A673 (cell line): ENCODE data around the gene CTNNA3. TPM values are rescaled to one million over a fixed set of nuclear protein-coding genes. Genes with fewer than 3 reads are reported as not detected.

ENCODE experiments used
- BruUV-seq: library from RNA; stranded (reverse); fragments of 400-500 nt; replicated peaks from 2 replicates; lab custom pipeline; 2021; lab: Mats Ljungman, UMichigan
- CTCF ChIA-PET: fragments of 300-600 bp; sonication (Branson Sonifier 250); formaldehyde crosslinking; loops from one replicate; lab custom pipeline; 2022; ENCODE audit warnings: antibody characterized with exemption; lab: Charles Lee
- POLR2A ChIA-PET: fragments of 300-600 bp; sonication (Branson Sonifier 250); formaldehyde crosslinking; loops from one replicate; lab custom pipeline; 2022; ENCODE audit warnings: antibody characterized with exemption; ENCODE audit not compliant: low non-redundant PET; lab: Charles Lee
- DNase-seq: peaks from one replicate; pipeline ENCODE4 v3.0.0-alpha.2; 2015; ENCODE audit warnings: low spot score
- H3K27ac ChIP-seq: fragments of 200-600 bp; sonication (generic); 2 replicates; pipeline ENCODE4 v1.5.1; 2016; ENCODE audit warnings: mixed run types, low read depth, mild to moderate bottlenecking, mixed read lengths, antibody characterized with exemption, low read length; ENCODE audit not compliant: poor library complexity, severe bottlenecking
- H3K27me3 ChIP-seq: fragments of 200-600 bp; sonication (generic); replicated peaks from 2 replicates; pipeline ENCODE4 v1.6.1; 2017; ENCODE audit warnings: mixed run types, low read depth, mild to moderate bottlenecking, mixed read lengths, antibody characterized with exemption, low read length; ENCODE audit not compliant: insufficient read depth, poor library complexity
- H3K36me3 ChIP-seq: fragments of 200-600 bp; sonication (generic); 2 replicates; pipeline ENCODE4 v1.6.1; 2016; ENCODE audit warnings: mixed run types, mild to moderate bottlenecking, mixed read lengths, antibody characterized with exemption, low read length; ENCODE audit not compliant: insufficient read depth, poor library complexity, severe bottlenecking
- H3K4me1 ChIP-seq: fragments of 200-600 bp; sonication (generic); 2 replicates; pipeline ENCODE4 v1.6.1; 2017; ENCODE audit warnings: mixed run types, mild to moderate bottlenecking, mixed read lengths, antibody characterized with exemption, low read length; ENCODE audit not compliant: insufficient read depth, poor library complexity, severe bottlenecking
- H3K4me3 ChIP-seq: fragments of 200-600 bp; sonication (generic); 2 replicates; pipeline ENCODE4 v1.5.1; 2016; ENCODE audit warnings: low read depth, mixed run types, mild to moderate bottlenecking, mixed read lengths, low read length; ENCODE audit not compliant: poor library complexity, severe bottlenecking
- H3K9me3 ChIP-seq: fragments of 200-600 bp; sonication (generic); 2 replicates; pipeline ENCODE4 v1.6.1; 2016; ENCODE audit warnings: mixed run types, low read depth, mild to moderate bottlenecking, mixed read lengths, antibody characterized with exemption, low read length; ENCODE audit not compliant: poor library complexity, severe bottlenecking
- EZH2 ChIP-seq: fragments of 200-600 bp; sonication (generic); IDR thresholded peaks from 2 replicates; pipeline ENCODE4 v1.6.1; 2017; ENCODE audit warnings: borderline replicate concordance, low read depth, mild to moderate bottlenecking, mixed read lengths, antibody characterized with exemption, low read length; ENCODE audit not compliant: poor library complexity, severe bottlenecking
- intact Hi-C: fragments of 100-400 bp; cut with micrococcal nuclease; formaldehyde crosslinking; loops from one replicate; pipeline ENCODE4 v1.10.0; 2022; ENCODE audit not compliant: unreplicated experiment
- total RNA-seq: library from RNA; stranded (reverse); gene quantifications from 2 replicates; pipeline ENCODE4 v1.2.3, GENCODE V29; 2021
- TF ChIP-seq, protein P1 (sequence below): fragments of 300-800, 200-600 bp; sonication (generic); conservative IDR thresholded peaks from 2 replicates; pipeline ENCODE4 v1.5.1; 2017; ENCODE audit warnings: low read depth, mild to moderate bottlenecking, antibody characterized with exemption, low read length, moderate library complexity, mixed read lengths

CTNNA3 gene
- total RNA-seq, 1 experiment from 2014 or later = not detected

DNA sequence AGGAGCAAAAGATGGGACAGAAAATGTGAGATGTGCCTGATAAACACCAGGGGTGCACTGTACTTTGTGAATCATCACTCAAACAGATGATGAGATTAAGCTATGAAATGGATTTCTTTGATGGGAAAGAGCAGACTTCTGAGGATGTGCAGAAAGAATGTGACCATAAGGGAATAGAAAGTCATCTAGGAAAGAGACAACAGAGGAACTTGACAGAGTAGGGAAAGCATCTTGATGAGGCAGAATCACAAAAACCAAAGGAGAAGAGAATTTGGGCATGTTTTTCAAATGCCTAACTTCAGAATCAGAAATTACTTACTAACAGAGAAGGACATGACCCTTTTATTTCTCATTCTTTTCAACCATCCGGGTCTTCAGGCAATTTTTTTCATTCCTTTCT is 852.6 kb downstream of the CTNNA3 start:
- Histone ChIP-seq H3K27ac (no peak overlapping the region), H3K4me3 (no peak overlapping the region), H3K27me3 (peaks cover 29% of the 10 kb centered on the region), H3K9me3 (no peaks in the 10 kb centered on the region), H3K36me3 (no peaks in the 10 kb centered on the region), H3K4me1 (no peaks in the 10 kb centered on the region)
- no TSS peak for BruUV-seq
- ChIA-PET CTCF (no interaction called here), POLR2A (no interaction called here)
- intact Hi-C loops = no loop called here
- TF ChIP-seq EZH2 = no peak
- TF ChIP-seq, protein P1, sequence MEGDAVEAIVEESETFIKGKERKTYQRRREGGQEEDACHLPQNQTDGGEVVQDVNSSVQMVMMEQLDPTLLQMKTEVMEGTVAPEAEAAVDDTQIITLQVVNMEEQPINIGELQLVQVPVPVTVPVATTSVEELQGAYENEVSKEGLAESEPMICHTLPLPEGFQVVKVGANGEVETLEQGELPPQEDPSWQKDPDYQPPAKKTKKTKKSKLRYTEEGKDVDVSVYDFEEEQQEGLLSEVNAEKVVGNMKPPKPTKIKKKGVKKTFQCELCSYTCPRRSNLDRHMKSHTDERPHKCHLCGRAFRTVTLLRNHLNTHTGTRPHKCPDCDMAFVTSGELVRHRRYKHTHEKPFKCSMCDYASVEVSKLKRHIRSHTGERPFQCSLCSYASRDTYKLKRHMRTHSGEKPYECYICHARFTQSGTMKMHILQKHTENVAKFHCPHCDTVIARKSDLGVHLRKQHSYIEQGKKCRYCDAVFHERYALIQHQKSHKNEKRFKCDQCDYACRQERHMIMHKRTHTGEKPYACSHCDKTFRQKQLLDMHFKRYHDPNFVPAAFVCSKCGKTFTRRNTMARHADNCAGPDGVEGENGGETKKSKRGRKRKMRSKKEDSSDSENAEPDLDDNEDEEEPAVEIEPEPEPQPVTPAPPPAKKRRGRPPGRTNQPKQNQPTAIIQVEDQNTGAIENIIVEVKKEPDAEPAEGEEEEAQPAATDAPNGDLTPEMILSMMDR = no peak
- no peak for DNase-seq

DNA sequence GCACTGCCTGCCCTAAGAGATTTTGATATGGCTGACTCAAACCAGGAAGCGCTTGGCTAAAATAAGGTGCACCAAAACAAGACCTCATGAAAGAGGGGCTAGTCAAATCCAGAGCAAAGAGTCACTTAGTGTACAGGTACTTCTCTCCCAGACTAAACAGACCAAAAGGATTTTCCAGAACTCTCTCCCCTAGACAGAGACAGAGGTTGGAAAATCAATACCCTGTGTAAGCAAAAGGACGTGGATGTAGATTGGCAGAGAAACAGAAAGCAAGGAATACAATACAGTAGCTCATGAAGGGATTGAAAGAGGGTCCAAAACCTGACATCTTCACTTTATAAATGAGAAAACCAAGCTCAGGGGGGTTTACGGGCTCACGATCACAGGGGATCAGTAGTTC is 853.1 kb downstream of the CTNNA3 start:
- CTCF ChIA-PET = no interaction called here
- no peak for DNase-seq
- intact Hi-C loops = no loop called here
- no TSS peak for BruUV-seq
- no peaks in the 10 kb centered on the region for H3K9me3 ChIP-seq
- POLR2A ChIA-PET = no interaction called here
- H3K4me3 ChIP-seq = no peak overlapping the region
- H3K27ac ChIP-seq = no peak overlapping the region
- peaks cover under 1% of the 10 kb centered on the region for H3K4me1 ChIP-seq
- peaks cover 26% of the 10 kb centered on the region for H3K27me3 ChIP-seq
- TF ChIP-seq EZH2 = no peak
- TF ChIP-seq, protein P1 = no peak
- no peaks in the 10 kb centered on the region for H3K36me3 ChIP-seq

DNA sequence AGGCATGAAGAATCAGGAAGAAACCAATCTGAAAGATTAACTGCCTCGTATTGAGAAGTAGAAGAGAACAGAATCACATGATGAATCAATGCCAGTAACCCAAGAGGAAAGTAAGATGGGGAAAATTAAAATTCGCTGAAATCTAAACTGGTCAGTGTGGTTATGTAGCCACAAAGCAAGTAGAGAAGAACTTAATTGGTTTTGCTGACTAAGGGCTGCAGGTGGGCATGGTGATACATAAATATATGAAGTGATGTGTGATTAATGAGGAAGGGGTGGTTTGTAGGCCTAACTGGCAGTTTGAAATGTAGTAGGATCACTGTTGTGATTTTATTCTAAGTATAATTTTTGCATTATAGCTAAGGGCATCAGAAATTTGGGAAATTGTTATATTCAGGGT is 853.6 kb downstream of the CTNNA3 start:
- Histone ChIP-seq H3K27ac (no peak overlapping the region), H3K4me3 (no peak overlapping the region), H3K27me3 (peaks cover 26% of the 10 kb centered on the region), H3K9me3 (no peaks in the 10 kb centered on the region), H3K4me1 (peaks cover 5% of the 10 kb centered on the region), H3K36me3 (no peaks in the 10 kb centered on the region)
- ChIA-PET POLR2A (no interaction called here), CTCF (no interaction called here)
- DNase-seq = no peak
- no peak for TF ChIP-seq EZH2
- TF ChIP-seq, protein P1 = no peak
- intact Hi-C loops = no loop called here
- BruUV-seq = no TSS peak
